SKM-1 treated with dmso at 0.1 percent for 144 hours (cell line): ENCODE results near the gene CSMD2.

Experiments used
- DNase-seq: peaks from one replicate; lab custom pipeline; 2025; ENCODE audit not compliant: unreplicated experiment; lab: John Stamatoyannopoulos, UW

CSMD2 gene

GRCh38 chr1:34156739-34157138, 8.3 kb downstream of the CSMD2 start:
- no peak for DNase-seq

DNA sequence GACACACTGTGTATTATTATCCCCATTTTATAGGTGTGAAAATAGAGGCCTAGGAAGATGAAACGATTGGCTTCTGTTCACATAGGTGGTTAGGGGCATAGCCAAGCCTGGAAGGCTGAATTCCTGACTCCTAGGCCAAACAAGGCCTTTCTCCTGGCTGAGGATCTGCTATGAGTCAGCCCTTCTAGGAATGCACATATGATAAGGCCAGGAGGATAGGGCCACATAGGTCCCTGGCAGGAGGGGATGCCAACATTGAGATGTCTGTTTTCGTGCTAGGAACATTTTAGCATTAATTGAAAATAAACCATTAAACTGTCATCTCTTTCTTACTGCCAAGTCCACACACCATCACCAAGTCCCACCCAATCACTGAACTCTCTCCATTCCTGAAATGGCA, 9.2 kb downstream of the CSMD2 start:
- DNase-seq: no peak

- DNase-seq: no peak
Observed at GRCh38 chr1:34153246-34153645, 11.8 kb downstream of the CSMD2 start.

DNA sequence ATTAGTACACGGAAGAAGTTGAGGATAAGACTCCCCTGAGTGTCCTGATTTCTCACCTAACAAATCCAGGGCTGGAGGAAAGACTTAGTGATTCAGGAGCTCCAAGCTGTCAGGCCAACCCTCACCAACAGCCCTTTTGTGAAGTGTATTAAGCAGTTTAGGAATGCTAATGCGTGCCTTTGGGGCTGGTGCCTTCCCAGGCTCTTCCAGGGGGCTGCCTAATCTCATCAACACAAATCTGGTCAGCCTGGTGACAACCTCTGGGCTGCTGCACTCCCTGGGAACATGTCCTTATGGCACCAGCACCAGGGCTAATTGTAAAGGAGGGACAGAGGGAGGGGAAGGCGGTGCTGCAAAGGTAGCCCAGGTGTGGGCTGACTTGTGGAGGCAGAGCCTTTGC, 15.5 kb downstream of the CSMD2 start:
- DNase-seq: no peak

DNA sequence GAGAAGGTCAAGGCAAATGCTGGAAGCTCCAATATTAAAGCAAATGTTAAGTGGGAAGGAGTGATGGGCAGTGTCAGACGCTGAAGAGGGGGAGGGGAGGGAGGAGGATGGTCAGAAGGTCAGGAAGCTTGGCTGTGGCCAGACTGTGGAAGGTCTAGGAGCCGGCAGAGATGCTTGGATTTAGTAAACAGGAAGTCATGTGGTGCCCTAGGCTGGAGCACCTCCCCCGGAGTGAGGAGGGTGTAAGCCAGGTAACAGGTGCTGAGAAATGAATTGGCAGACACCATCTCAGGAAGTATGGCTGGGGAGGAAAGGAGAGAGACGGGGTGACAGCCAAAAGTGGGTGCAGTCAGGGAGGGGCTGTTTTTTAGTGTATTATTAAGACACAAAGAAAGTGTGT, 17.7 kb downstream of the CSMD2 start:
- DNase-seq: no peak

DNA sequence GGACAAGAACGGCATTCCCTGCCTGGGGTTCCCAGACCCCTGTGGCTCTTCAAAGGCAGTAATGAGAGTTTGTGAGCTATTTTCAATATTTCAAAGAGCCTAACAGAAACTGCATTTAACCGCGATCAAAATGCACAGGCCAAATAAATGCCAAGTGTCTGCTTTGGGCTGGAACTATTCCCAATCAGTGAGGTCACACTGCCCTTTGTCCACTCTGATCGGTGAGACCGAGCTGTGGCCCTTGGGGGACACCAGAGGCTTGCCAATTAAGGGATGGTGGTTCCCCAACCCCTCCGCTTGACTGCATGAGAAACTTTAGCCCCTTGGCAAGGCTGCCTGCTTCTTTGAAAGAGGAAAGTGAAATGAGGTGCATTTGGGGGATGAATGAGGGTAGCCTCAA, 20.3 kb downstream of the CSMD2 start:
- DNase-seq: no peak

GRCh38 chr1:34143975-34144374, 21.1 kb downstream of the CSMD2 start:
- DNase-seq: no peak

GRCh38 chr1:34140011-34140676, 24.9 kb downstream of the CSMD2 start:
- DNase-seq: no peak

DNA sequence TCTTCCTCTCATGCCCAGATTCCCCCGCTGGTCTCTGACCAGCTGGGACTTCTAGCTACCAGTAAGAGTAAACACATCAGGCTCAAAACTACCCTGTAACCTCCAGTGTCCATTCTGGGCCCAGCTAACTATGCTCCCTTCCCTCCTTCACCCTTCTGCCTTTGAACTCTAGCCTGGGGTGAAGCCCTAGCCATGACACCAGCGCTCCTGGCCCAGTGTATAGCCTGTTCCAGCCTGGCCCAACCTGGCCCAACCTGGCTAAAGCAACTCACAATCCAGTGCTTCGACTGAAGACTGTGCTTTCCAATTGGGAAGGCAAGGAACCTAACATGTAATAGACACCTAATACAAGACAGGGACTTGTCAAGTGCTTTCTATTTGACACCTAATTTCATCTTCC, 27.6 kb downstream of the CSMD2 start:
- DNase-seq: no peak

GRCh38 chr1:34132161-34132420, 32.9 kb downstream of the CSMD2 start:
- DNase-seq: no peak

DNA sequence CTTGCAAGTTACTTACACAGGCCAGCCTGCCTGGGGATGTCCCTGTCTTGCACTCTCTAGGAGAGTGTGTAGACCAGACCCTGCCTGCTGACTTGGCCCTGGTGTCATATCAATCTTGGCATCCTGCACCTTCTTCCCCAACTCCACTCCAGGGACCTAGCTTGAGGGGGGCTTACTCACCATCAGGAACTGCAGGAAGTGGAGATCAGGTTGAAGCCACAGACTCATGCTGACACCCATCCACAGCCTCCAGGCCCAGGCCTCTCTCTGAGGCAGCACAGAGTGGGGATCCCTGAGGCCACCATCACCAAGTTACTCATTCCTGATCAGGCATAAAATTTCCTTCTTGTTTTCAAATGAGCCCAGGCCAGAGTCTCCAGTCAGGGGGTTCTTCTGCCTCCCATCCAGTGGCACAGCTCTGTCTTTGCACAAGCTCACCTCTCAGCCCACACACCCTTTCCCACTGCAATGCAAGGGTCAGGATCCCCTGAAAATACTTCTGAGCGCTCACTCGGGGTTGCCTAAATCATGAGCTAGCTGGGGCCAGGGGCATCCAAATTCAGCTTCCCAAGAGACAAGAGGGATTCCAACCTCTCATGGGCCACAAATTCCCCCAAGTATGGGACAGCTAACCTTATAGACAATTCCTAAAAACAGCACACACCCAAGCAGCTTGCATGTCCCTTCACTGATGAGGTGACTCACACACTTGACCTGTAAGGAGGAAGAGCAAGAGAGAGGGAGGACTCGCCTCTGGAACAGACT, 33.5 kb downstream of the CSMD2 start:
- DNase-seq: no peak

DNA sequence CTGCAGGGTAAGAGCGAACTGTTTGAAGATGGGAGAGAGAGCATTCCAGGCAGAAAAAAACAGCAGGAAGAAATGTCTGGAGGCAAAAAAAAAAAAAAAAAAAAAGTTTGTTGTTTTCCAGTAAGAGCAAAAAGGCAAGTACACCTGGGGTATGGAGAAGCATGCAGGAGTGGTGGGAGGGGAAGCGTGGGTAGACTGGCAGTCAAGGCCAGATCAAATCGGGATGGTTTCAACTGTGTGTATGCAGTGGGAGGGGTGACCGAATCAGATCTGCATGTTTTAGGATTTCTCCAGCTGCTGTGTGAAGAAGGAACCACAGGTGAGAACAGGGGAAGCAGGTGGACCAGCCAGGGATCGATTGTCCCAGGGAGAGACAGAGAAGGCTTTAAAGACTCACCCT, 34.7 kb downstream of the CSMD2 start:
- no peak for DNase-seq

DNA sequence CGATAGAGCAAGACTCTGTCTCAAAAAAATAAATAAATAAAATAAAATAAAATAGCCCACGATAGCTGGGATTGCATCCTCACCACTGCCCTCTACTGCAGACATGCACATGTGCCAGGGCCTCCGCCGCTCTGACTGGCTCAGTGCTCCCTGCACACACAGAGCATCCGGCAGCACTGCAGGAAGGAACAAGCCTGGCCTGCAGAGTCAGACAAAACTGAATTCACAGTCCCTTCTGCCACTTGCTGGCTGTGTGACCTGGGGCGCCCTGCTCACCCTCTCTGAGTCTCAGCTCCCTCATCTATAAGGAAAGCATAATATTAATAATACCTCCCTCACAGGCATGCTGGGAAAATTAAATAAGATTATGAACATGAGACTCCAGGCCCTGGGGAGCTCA, 35.4 kb downstream of the CSMD2 start:
- DNase-seq: no peak

- no peak for DNase-seq
Observed at GRCh38 chr1:34128186-34128889, 36.7 kb downstream of the CSMD2 start.

- DNase-seq: no peak
Observed at GRCh38 chr1:34127006-34128000, 37.7 kb downstream of the CSMD2 start.

DNA sequence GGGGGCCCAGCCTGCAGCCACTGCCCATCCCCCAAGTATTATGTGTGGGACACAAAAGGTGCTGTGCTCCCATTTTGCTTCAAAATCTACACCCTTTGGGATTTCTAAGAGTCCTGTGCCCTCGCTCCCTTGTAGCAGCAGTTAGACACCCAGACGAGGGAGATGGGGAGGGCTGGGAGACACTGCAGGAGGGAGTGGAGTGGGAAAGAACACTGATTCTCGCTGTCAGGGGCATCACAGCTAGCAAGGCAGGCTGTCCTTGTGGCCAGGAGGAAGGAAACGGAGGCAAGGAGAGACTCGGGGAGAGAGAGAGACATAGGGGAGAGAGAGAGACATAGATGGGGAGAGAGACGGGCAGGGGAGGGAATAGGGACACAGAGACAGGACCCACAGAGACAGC, 38.5 kb downstream of the CSMD2 start:
- no peak for DNase-seq

DNA sequence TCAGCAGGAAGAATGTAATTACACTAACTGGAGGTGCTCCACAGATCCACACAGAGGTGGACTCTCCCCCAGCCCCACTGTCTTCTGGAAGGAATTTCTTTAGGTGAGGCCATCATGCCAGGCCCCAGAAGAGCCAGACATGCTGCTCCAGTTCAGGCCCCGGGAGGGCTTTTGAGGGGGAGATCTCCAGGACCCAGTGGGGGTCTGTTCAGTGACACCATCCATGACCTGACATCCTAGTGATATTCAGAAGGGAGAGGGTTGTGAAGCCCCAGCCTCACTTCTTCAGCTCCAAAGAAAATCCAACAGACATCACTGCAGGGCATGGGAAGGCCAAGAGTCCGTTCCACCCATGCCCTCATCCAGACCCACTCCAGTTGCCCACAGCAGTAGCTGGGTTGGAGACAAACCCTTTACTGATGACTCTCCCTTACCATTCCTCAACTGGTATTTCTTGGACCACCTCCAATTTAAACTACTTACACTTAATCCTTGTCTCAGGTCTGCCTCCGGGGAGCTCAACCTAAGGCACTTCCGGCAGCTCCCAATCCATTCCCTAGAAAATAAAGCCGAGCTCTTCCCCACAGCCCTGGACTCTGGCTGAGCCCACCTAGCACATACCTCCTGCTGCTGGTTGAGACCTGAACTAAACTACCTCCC, 39.2 kb downstream of the CSMD2 start:
- no peak for DNase-seq

DNA sequence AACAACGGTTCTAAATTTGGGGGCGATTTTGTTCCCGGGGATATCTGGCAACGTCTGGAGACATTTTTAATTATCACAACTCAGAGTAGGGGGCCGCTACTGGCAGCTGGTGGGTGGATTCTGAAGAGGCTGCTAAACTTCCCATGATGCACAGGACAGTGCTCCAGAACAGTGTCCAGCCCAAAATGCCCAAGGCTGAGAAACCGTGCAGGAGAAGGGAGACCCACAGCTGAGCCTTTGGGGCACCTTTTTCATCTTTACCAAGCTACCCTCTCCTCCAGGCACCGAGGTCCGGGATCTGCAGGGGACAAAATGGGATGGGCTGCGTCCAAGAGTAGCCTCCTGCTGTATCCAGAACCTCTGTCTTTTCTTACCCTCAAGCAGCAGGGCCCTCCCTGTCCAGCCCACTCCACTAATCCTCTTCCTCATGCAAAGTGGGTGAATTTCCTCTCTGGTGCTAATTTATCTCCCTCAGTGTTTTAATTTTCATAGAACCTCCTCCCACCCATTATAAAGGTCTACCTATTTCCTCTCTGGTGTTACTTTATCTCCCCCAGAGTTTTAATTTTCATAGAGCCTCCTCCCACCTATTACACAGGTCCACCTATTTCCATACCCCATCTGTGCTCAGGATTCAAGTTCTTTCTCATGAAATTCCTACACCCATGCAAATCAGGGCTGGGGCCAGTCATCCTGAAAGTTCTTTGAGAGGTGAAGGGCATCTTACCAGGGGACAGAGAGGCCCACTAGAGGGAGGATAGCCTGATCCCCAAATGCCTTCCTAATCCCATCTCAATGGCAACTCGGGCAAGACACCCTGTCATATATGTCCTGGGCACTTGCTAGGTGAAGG, 42.7 kb downstream of the CSMD2 start:
- no peak for DNase-seq

GRCh38 chr1:34115233-34115632, 49.8 kb downstream of the CSMD2 start:
- no peak for DNase-seq

GRCh38 chr1:34113887-34114286, 51.1 kb downstream of the CSMD2 start:
- DNase-seq: no peak
